HepG2 (cell line): ENCODE data around the gene NEK8. TPM values are rescaled to one million over a fixed set of nuclear protein-coding genes. Genes with fewer than 3 reads are reported as not detected.
A peak's percentile ranks its signal among the peaks of the same experiment; 100 is the strongest.

ENCODE experiments used
- BHLHE40 ChIP-seq: IDR thresholded peaks from 2 replicates; pipeline ENCODE4 v1.6.1; 2011; ENCODE audit warnings: low read length, improper control_type of control experiment
- GFI1 ChIP-seq: sonication (generic); formaldehyde crosslinking; IDR thresholded peaks from 2 replicates; pipeline ENCODE4 v1.5.0; 2020; ENCODE audit warnings: missing genetic modification reagents, mild to moderate bottlenecking, borderline replicate concordance
- IRF1 ChIP-seq: sonication (generic); formaldehyde crosslinking; IDR thresholded peaks from 2 replicates; pipeline ENCODE4 v1.4.0; 2020; ENCODE audit warnings: low read depth, mild to moderate bottlenecking, missing genetic modification reagents
- KAT2B ChIP-seq: fragments of 150-350 bp; IDR thresholded peaks from 2 replicates; pipeline ENCODE4 v1.6.1; 2014; ENCODE audit warnings: low read depth, low read length, borderline replicate concordance
- KLF16 ChIP-seq, 2 experiments: sonication (generic) in 1 of 2; formaldehyde crosslinking in 1 of 2; IDR thresholded peaks; 2 replicates each; pipeline versions ENCODE4 v1.6.1 to v1.8.0; 2016 to 2023; ENCODE audit warnings: missing genetic modification reagents in 2 of 2, missing compliant biosample characterization in 1 of 2
- MXD3 ChIP-seq: IDR thresholded peaks from 2 replicates; pipeline ENCODE4 v1.6.1; 2016; ENCODE audit warnings: mild to moderate bottlenecking, missing biosample characterization, missing genetic modification reagents
- NFYB ChIP-seq: sonication (generic); formaldehyde crosslinking; IDR thresholded peaks from 2 replicates; pipeline ENCODE4 v1.4.0; 2020; ENCODE audit warnings: missing genetic modification reagents
- PRDM15 ChIP-seq: sonication (generic); formaldehyde crosslinking; IDR thresholded peaks from 2 replicates; pipeline ENCODE4 v1.4.0; 2020; ENCODE audit warnings: missing genetic modification reagents
- RAD21 ChIP-seq: fragments of 450-650 bp; formaldehyde crosslinking; IDR thresholded peaks from 2 replicates; pipeline ENCODE4 v1.5.0; 2020; ENCODE audit warnings: mild to moderate bottlenecking
- RXRB ChIP-seq: IDR thresholded peaks from 2 replicates; pipeline ENCODE4 v1.6.1; 2016; ENCODE audit warnings: borderline replicate concordance, missing genetic modification reagents, missing compliant biosample characterization
- SMAD3 ChIP-seq: sonication (generic); formaldehyde crosslinking; IDR thresholded peaks from 2 replicates; pipeline ENCODE4 v1.4.0; 2020; ENCODE audit warnings: missing genetic modification reagents
- SP4 ChIP-seq: sonication (generic); formaldehyde crosslinking; IDR thresholded peaks from 2 replicates; pipeline ENCODE4 v1.8.1; 2023; ENCODE audit warnings: mild to moderate bottlenecking, missing genetic modification reagents
- STAG1 ChIP-seq: sonication (generic); formaldehyde crosslinking; IDR thresholded peaks from 2 replicates; pipeline ENCODE4 v1.4.0; 2020; ENCODE audit warnings: missing genetic modification reagents
- TGIF2 ChIP-seq: IDR thresholded peaks from 2 replicates; pipeline ENCODE4 v1.6.1; 2016; ENCODE audit warnings: control low read depth, missing compliant biosample characterization
- THAP11 ChIP-seq: IDR thresholded peaks from 2 replicates; pipeline ENCODE4 v1.6.1; 2016; ENCODE audit warnings: missing biosample characterization, missing genetic modification reagents
- ZBED4 ChIP-seq: sonication (generic); formaldehyde crosslinking; IDR thresholded peaks from 2 replicates; pipeline ENCODE4 v1.4.0; 2020; ENCODE audit warnings: missing genetic modification reagents, borderline replicate concordance
- ZFAT ChIP-seq: sonication (generic); formaldehyde crosslinking; conservative IDR thresholded peaks from 2 replicates; pipeline ENCODE4 v1.8.1; 2023; ENCODE audit warnings: missing genetic modification reagents, inconsistent platforms
- ZNF274 ChIP-seq: sonication (generic); formaldehyde crosslinking; IDR thresholded peaks from 2 replicates; pipeline ENCODE4 v1.5.1; 2020; ENCODE audit warnings: mild to moderate bottlenecking, missing genetic modification reagents
- ZNF570 ChIP-seq: sonication (generic); formaldehyde crosslinking; IDR thresholded peaks from 2 replicates; pipeline ENCODE4 v1.4.0; 2020; ENCODE audit warnings: mild to moderate bottlenecking, missing genetic modification reagents, borderline replicate concordance
- polyA plus RNA-seq, 8 experiments: library from polyadenylated mRNA; depleted of rRNA in 3 of 8; stranded (reverse) in 7 of 8; unstranded in 1 of 8; fragments of >200 nt; fragmentation: Illumina TruSeq in 4 of 8; extraction: Trizol in 4 of 8; gene quantifications; 2 replicates each; pipeline versions ENCODE4 v1.2.1 to v1.2.3, GENCODE V29; 2011 to 2016; ENCODE audit warnings: low read depth in 4 of 8, missing spikeins in 1 of 8, mixed read lengths in 1 of 8; ENCODE audit not compliant: insufficient read depth in 1 of 8
- total RNA-seq, 5 experiments: library from RNA; depleted of rRNA; stranded (reverse); fragments of >200 nt; fragmentation: Illumina TruSeq; extraction: Trizol; gene quantifications; 2 replicates each; pipeline ENCODE4 v1.2.3, GENCODE V29; 2016; ENCODE audit warnings: low read depth in 1 of 5
- TF ChIP-seq, protein P1 (sequence below): sonication (generic); formaldehyde crosslinking; IDR thresholded peaks from 2 replicates; pipeline ENCODE4 v1.5.0; 2020; ENCODE audit warnings: mild to moderate bottlenecking, missing genetic modification reagents, moderate library complexity

NEK8 gene
- total and polyA plus RNA-seq, 2 of the 13 experiments (the other 11 are each of a cell fraction or from before 2014, with no cell fraction given): 5.8 to 13.5 TPM

DNA sequence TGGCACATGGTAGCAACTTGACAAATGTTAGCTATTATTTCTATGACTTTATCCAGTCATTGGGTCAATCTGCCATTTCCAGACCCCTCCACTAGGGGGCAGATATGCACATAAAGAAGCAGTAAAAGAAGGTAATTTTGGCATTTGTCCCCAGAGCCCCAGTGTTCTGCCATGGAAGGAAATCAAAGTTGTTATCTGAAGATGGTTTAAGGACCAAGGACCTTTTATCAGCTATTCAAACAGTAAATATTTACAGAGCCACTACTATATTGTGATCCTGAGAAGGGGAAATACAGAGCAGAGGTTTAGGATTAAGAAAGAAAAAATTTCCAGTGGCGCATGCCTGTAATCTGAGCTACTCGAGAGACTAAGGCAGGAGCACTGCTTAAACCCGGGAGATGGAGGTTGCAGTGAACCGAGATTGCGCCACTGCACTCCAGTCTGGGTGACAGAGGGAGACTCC lies 35.2 kb downstream of the NEK8 start (continued):
- TF ChIP-seq, protein P1, sequence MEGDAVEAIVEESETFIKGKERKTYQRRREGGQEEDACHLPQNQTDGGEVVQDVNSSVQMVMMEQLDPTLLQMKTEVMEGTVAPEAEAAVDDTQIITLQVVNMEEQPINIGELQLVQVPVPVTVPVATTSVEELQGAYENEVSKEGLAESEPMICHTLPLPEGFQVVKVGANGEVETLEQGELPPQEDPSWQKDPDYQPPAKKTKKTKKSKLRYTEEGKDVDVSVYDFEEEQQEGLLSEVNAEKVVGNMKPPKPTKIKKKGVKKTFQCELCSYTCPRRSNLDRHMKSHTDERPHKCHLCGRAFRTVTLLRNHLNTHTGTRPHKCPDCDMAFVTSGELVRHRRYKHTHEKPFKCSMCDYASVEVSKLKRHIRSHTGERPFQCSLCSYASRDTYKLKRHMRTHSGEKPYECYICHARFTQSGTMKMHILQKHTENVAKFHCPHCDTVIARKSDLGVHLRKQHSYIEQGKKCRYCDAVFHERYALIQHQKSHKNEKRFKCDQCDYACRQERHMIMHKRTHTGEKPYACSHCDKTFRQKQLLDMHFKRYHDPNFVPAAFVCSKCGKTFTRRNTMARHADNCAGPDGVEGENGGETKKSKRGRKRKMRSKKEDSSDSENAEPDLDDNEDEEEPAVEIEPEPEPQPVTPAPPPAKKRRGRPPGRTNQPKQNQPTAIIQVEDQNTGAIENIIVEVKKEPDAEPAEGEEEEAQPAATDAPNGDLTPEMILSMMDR (CRISPR knock-in tag): peak; percentile 79
- TF ChIP-seq MXD3 (CRISPR knock-in tag) (no peak), SMAD3 (CRISPR knock-in tag) (0 out of 2 replicates have a peak, but pooled peaks have one; percentile 55), ZNF570 (CRISPR knock-in tag) (no peak), KAT2B (no peak), ZFAT (CRISPR knock-in tag) (no peak), TGIF2 (no peak), GFI1 (CRISPR knock-in tag) (no peak), ZNF274 (CRISPR knock-in tag) (no peak), PRDM15 (CRISPR knock-in tag) (no peak), ZBED4 (CRISPR knock-in tag) (no peak), KLF16 (CRISPR knock-in tag; IDR thresholded peaks at IDR 0.05) (no peak), RAD21 (CRISPR knock-in tag) (peak; percentile 68), NFYB (CRISPR knock-in tag) (no peak), IRF1 (no peak), SP4 (CRISPR knock-in tag) (no peak), THAP11 (CRISPR knock-in tag) (0 out of 2 replicates have a peak, but pooled peaks have one; percentile 25), STAG1 (CRISPR knock-in tag) (peak; percentile 78), BHLHE40 (no peak), RXRB (CRISPR knock-in tag) (no peak)
